ENCODE data around the gene LCN10. TPM values are rescaled to one million over a fixed set of nuclear protein-coding genes. Genes with fewer than 3 reads are reported as not detected.

The LCN10 gene
- total and polyA plus RNA-seq, 9 of the 15 experiments (the other 6 are each of a cell fraction or from before 2014, with no cell fraction given): 0.10 to 0.21 (median 0.14) TPM; not detected in 6

GRCh38 chr9:136787690-136788400, 45.1 kb upstream of the LCN10 start (continued):
- no peak for TF ChIP-seq FOXA3 (CRISPR knock-in tag; conservative IDR thresholded peaks at IDR 0.05 in 1 of 2, IDR thresholded peaks at IDR 0.05 in 1 of 2)
- no peak for TF ChIP-seq DNMT1 (IDR thresholded peaks at IDR 0.05)
- no peak for TF ChIP-seq TEAD2 (tag; IDR thresholded peaks at IDR 0.05)
- no peak for TF ChIP-seq SREBF1 (IDR thresholded peaks at IDR 0.05; ENCODE audit: borderline replicate concordance, low read depth, low read length)
- TF ChIP-seq FOSL1 (tag; conservative IDR thresholded peaks at IDR 0.05): no peak; the same call in 1 of the 2 replicates
- no peak for TF ChIP-seq HOMEZ (CRISPR knock-in tag; IDR thresholded peaks at IDR 0.05)
- no peak for TF ChIP-seq ZNF239 (CRISPR knock-in tag; IDR thresholded peaks at IDR 0.05)
- 0 out of 2 replicates have a peak, but pooled peaks have one; percentile 15 for TF ChIP-seq TOE1 (IDR thresholded peaks at IDR 0.05; ENCODE audit: borderline replicate concordance)
- TF ChIP-seq TOE1 (CRISPR knock-in tag; IDR thresholded peaks at IDR 0.05; ENCODE audit: borderline replicate concordance, low read depth): no peak
- no peak for TF ChIP-seq TRIM24 (IDR thresholded peaks at IDR 0.05)
- no peak for TF ChIP-seq MEIS2 (IDR thresholded peaks at IDR 0.05; ENCODE audit: partially characterized antibody)
- no peak for TF ChIP-seq NFE2 (IDR thresholded peaks at IDR 0.05; ENCODE audit: low read depth)
- TF ChIP-seq HMGN3 (IDR thresholded peaks at IDR 0.05; ENCODE audit: borderline replicate concordance, extremely low read depth, insufficient read length, low read depth, low read length): no peak
- TF ChIP-seq MAFF (IDR thresholded peaks at IDR 0.05; ENCODE audit: low read length): no peak
- TF ChIP-seq, protein P1, sequence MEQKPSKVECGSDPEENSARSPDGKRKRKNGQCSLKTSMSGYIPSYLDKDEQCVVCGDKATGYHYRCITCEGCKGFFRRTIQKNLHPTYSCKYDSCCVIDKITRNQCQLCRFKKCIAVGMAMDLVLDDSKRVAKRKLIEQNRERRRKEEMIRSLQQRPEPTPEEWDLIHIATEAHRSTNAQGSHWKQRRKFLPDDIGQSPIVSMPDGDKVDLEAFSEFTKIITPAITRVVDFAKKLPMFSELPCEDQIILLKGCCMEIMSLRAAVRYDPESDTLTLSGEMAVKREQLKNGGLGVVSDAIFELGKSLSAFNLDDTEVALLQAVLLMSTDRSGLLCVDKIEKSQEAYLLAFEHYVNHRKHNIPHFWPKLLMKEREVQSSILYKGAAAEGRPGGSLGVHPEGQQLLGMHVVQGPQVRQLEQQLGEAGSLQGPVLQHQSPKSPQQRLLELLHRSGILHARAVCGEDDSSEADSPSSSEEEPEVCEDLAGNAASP (IDR thresholded peaks at IDR 0.05): no peak
- TF ChIP-seq ILF3 (IDR thresholded peaks at IDR 0.05; ENCODE audit: borderline replicate concordance): no peak
- TF ChIP-seq FOXJ3 (CRISPR knock-in tag; IDR thresholded peaks at IDR 0.05): no peak
- TF ChIP-seq SRSF7 (optimal IDR thresholded peaks at IDR 0.05; ENCODE audit: low read depth, low read length): no peak
- TF ChIP-seq NCOA2 (IDR thresholded peaks at IDR 0.05; ENCODE audit: partially characterized antibody in 2 of 2): no peak
- no peak for TF ChIP-seq POLR3A (IDR thresholded peaks at IDR 0.05; ENCODE audit: borderline replicate concordance, extremely low read depth, insufficient read depth, insufficient read length)
- TF ChIP-seq KAT7 (CRISPR knock-in tag; IDR thresholded peaks at IDR 0.05; ENCODE audit: borderline replicate concordance): peak; percentile 68
- TF ChIP-seq KDM4B (IDR thresholded peaks at IDR 0.05; ENCODE audit: borderline replicate concordance in 2 of 2, low read depth in 1 of 2): no peak
- TF ChIP-seq NR2C1 (IDR thresholded peaks at IDR 0.05): no peak
- no peak for TF ChIP-seq NR2C1 (tag; IDR thresholded peaks at IDR 0.05)
- TF ChIP-seq, protein P2, sequence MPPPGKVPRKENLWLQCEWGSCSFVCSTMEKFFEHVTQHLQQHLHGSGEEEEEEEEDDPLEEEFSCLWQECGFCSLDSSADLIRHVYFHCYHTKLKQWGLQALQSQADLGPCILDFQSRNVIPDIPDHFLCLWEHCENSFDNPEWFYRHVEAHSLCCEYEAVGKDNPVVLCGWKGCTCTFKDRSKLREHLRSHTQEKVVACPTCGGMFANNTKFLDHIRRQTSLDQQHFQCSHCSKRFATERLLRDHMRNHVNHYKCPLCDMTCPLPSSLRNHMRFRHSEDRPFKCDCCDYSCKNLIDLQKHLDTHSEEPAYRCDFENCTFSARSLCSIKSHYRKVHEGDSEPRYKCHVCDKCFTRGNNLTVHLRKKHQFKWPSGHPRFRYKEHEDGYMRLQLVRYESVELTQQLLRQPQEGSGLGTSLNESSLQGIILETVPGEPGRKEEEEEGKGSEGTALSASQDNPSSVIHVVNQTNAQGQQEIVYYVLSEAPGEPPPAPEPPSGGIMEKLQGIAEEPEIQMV (tag; conservative IDR thresholded peaks at IDR 0.05; ENCODE audit: low read depth): no peak
- TF ChIP-seq RNF2 (IDR thresholded peaks at IDR 0.05): no peak
